Endothelial cell of umbilical vein (primary cell): ENCODE measurements around the gene FAM204A. TPM values are rescaled to one million over a fixed set of nuclear protein-coding genes. Genes with fewer than 3 reads are reported as not detected.

Experiments used
- BruUV-seq: library from RNA; stranded (reverse); fragments of 400-500 nt; replicated peaks from 2 replicates; lab custom pipeline; 2021; lab: Mats Ljungman, UMichigan
- CTCF ChIA-PET: fragments of 300-600, 350-600 bp; sonication (Branson Sonifier 250); formaldehyde crosslinking; loops from one replicate; lab custom pipeline; 2021; ENCODE audit warnings: antibody characterized with exemption, inconsistent platforms; lab: Charles Lee
- POLR2A ChIA-PET: fragments of 300-600, 350-600 bp; sonication (Branson Sonifier 250); formaldehyde crosslinking; loops from one replicate; lab custom pipeline; 2021; ENCODE audit warnings: antibody characterized with exemption, inconsistent platforms; lab: Charles Lee
- DNase-seq: peaks from one replicate; pipeline ENCODE4 v3.0.0-alpha.2; 2011; ENCODE audit warnings: low read depth, low spot score
- FAIRE-seq: peaks from 2 replicates; lab custom pipeline; 2011; peaks lifted over from hg19 to GRCh38; lab: Jason Lieb, UNC
- H2AFZ ChIP-seq: 2 replicates; pipeline ENCODE4 v1.6.0; 2012; ENCODE audit warnings: low read depth, low read length, control low read depth, inconsistent platforms
- H3K27ac ChIP-seq: 2 replicates; pipeline ENCODE4 v1.5.1; 2011; ENCODE audit warnings: low read depth, mild to moderate bottlenecking, control low read depth, low read length, moderate library complexity; ENCODE audit not compliant: insufficient read depth
- H3K27me3 ChIP-seq, 2 experiments: 2 replicates each; pipeline versions ENCODE4 v1.6.0 to v1.6.1; 2011; ENCODE audit warnings: low read length in 2 of 2, mixed read lengths in 1 of 2; ENCODE audit not compliant: control insufficient read depth in 2 of 2, insufficient read depth in 2 of 2
- H3K36me3 ChIP-seq, 2 experiments: 2 replicates in 1 of 2; 3 replicates in 1 of 2; pipeline ENCODE4 v1.5.1; 2011; ENCODE audit warnings: low read length in 2 of 2, mild to moderate bottlenecking in 1 of 2, moderate library complexity in 1 of 2; ENCODE audit not compliant: control insufficient read depth in 2 of 2, insufficient read depth in 2 of 2; ENCODE audit errors: extremely low read depth in 1 of 2
- H3K4me1 ChIP-seq: 3 replicates; pipeline ENCODE4 v1.5.1; 2011; ENCODE audit warnings: mild to moderate bottlenecking, low read length; ENCODE audit not compliant: control insufficient read depth, insufficient read depth; ENCODE audit errors: extremely low read depth
- H3K4me2 ChIP-seq: 2 replicates; pipeline ENCODE4 v1.6.1; 2011; ENCODE audit warnings: low read length, control low read depth, mixed read lengths; ENCODE audit not compliant: insufficient read depth
- H3K4me3 ChIP-seq, 3 experiments: fragments of 200-600 bp in 1 of 3; sonication (generic), shearing (Covaris generic) in 1 of 3; replicated peaks in 1 of 3; 2 replicates each; pipeline ENCODE4 v1.5.1; 2011 to 2016; ENCODE audit warnings: control low read depth in 3 of 3, low read length in 3 of 3, mild to moderate bottlenecking in 2 of 3, inconsistent platforms in 1 of 3, low read depth in 1 of 3, moderate library complexity in 1 of 3; ENCODE audit not compliant: insufficient read depth in 1 of 3
- H3K79me2 ChIP-seq: 2 replicates; pipeline ENCODE4 v1.6.0; 2012; ENCODE audit warnings: low read length, inconsistent platforms; ENCODE audit not compliant: control insufficient read depth, insufficient read depth
- H3K9ac ChIP-seq: replicated peaks from 2 replicates; pipeline ENCODE3; 2011; ENCODE audit warnings: low read length, control low read depth; ENCODE audit not compliant: insufficient read depth; ENCODE audit errors: extremely low read depth
- H3K9me1 ChIP-seq: replicated peaks from 3 replicates; pipeline ENCODE4 v1.6.0; 2011; ENCODE audit warnings: mild to moderate bottlenecking, low read length; ENCODE audit not compliant: control insufficient read depth, insufficient read depth; ENCODE audit errors: extremely low read depth
- H3K9me3 ChIP-seq: replicated peaks from 2 replicates; pipeline ENCODE4 v1.5.1; 2012; ENCODE audit warnings: low read length, inconsistent platforms; ENCODE audit not compliant: control insufficient read depth, insufficient read depth
- H4K20me1 ChIP-seq: replicated peaks from 2 replicates; pipeline ENCODE3; 2011; ENCODE audit warnings: mild to moderate bottlenecking, low read length; ENCODE audit not compliant: control insufficient read depth, insufficient read depth; ENCODE audit errors: extremely low read depth
- CTCF ChIP-seq, 2 donors: IDR thresholded peaks; 1 replicate in 1 of 2; 2 replicates in 1 of 2; pipeline ENCODE4 v1.5.1; 2011; ENCODE audit warnings: low read length in 2 of 2, mild to moderate bottlenecking in 2 of 2, moderate library complexity in 2 of 2, control low read depth in 1 of 2, inconsistent platforms in 1 of 2, low read depth in 1 of 2; ENCODE audit not compliant: insufficient read depth in 1 of 2; ENCODE audit errors: extremely low read depth in 1 of 2
- EZH2 ChIP-seq: IDR thresholded peaks from 2 replicates; pipeline ENCODE4 v1.6.1; 2012; ENCODE audit warnings: borderline replicate concordance, low read depth, mild to moderate bottlenecking, moderate library complexity, low read length, inconsistent platforms; ENCODE audit not compliant: severe bottlenecking
- FOS ChIP-seq: IDR thresholded peaks from 2 replicates; pipeline ENCODE4 v1.6.1; 2011; ENCODE audit warnings: mild to moderate bottlenecking, low read length, moderate library complexity, borderline replicate concordance; ENCODE audit not compliant: insufficient read depth
- GATA2 ChIP-seq: IDR thresholded peaks from 2 replicates; pipeline ENCODE4 v1.7.0; 2011; ENCODE audit warnings: low read depth, mild to moderate bottlenecking, moderate library complexity, mixed read lengths, low read length; ENCODE audit not compliant: insufficient read length, insufficient read depth
- JUN ChIP-seq: IDR thresholded peaks from 2 replicates; pipeline ENCODE4 v1.6.1; 2011; ENCODE audit warnings: borderline replicate concordance, low read depth; ENCODE audit not compliant: insufficient read length, insufficient read depth
- MYC ChIP-seq: IDR thresholded peaks from one replicate; pipeline ENCODE4 v1.6.1; 2011; ENCODE audit warnings: mild to moderate bottlenecking, low read depth, low read length
- POLR2A ChIP-seq: IDR thresholded peaks from 2 replicates; pipeline ENCODE4 v1.6.1; 2012; ENCODE audit warnings: low read depth, mild to moderate bottlenecking, control low read depth, low read length
- POLR2AphosphoS5 ChIP-seq: IDR thresholded peaks from 2 replicates; pipeline ENCODE4 v1.6.1; 2012; ENCODE audit warnings: low read depth, mild to moderate bottlenecking, control low read depth, low read length, moderate library complexity; ENCODE audit not compliant: insufficient read depth
- dilution Hi-C: fragments of 300-500 bp; cut with MboI; formaldehyde crosslinking; loops from one replicate; pipeline ENCODE4 v1.15.0; 2019; ENCODE audit warnings: low sequenced_read_pairs; ENCODE audit not compliant: extremely low pct_ligation_motif_present
- intact Hi-C: fragments of 100-400 bp; cut with micrococcal nuclease; formaldehyde crosslinking; loops from one replicate; pipeline ENCODE4 v1.10.0; 2022
- polyA plus RNA-seq, 4 experiments: library from polyadenylated mRNA; depleted of rRNA in 3 of 4; stranded (reverse) in 3 of 4; unstranded in 1 of 4; fragments of >200 nt; gene quantifications; 2 replicates each; pipeline versions ENCODE4 v1.2.1 to v1.2.3, GENCODE V29; 2011 to 2012; ENCODE audit warnings: missing spikeins in 1 of 4
- total RNA-seq: library from RNA; stranded (reverse); gene quantifications from 2 replicates; pipeline ENCODE4 v1.2.3, GENCODE V29; 2021
- TF ChIP-seq, protein P1 (sequence below): IDR thresholded peaks from 2 replicates; pipeline ENCODE4 v1.6.1; 2011; ENCODE audit not compliant: insufficient read depth, insufficient read length

FAM204A gene
- total and polyA plus RNA-seq, 2 donors (not counting 3 experiments of a cell fraction or from before 2014, with no cell fraction given): 11.1 to 73.7 TPM

DNA sequence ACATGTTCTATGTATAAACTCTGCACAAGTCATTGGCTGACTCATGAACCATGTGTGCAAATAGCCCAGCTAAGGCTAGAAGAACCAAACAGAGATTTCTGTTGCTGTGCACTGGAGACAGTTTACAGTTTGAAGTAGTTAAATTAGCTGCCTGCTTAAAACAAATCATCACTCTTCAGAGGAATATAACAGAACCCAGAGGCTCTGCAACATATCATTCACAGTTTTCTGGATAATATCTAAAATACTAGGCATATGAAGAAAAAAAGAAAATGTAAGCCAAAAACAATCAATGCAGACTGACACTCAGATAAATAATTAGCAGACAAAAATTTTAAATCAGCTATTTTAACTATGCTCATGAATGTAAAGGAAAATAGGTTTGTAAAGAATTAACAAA, 23.6 kb upstream of the FAM204A start:
- Histone ChIP-seq H3K27me3 (no peaks in the 10 kb centered on the region), H3K9ac (no peak overlapping the region), H2AFZ (no peak overlapping the region), H3K36me3 (no peaks in the 10 kb centered on the region), H3K27ac (no peak overlapping the region), H4K20me1 (no peaks in the 10 kb centered on the region), H3K9me3 (no peaks in the 10 kb centered on the region), H3K4me2 (no peak overlapping the region), H3K4me1 (no peaks in the 10 kb centered on the region), H3K79me2 (no peaks in the 10 kb centered on the region), H3K9me1 (no peaks in the 10 kb centered on the region), H3K4me3 (no peak overlapping the region)
- BruUV-seq: no TSS peak
- TF ChIP-seq, protein P1, sequence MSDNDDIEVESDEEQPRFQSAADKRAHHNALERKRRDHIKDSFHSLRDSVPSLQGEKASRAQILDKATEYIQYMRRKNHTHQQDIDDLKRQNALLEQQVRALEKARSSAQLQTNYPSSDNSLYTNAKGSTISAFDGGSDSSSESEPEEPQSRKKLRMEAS: no peak
- TF ChIP-seq POLR2AphosphoS5 (no peak), POLR2A (no peak), JUN (no peak), GATA2 (no peak), MYC (no peak), CTCF (IDR thresholded peaks at IDR 0.05; ENCODE audit: extremely low read depth in 1 of 2, insufficient read depth in 1 of 2, low read depth in 1 of 2, low read length in 2 of 2) (no peak), FOS (no peak), EZH2 (no peak)
- POLR2A ChIA-PET: no interaction called here
- FAIRE-seq (no peak), DNase-seq (no peak)
- dilution Hi-C loops (no loop called here), intact Hi-C loops (no loop called here)
- CTCF ChIA-PET: no interaction called here
